SU-DHL-6 (cell line): ENCODE data around the gene ADARB2.

Experiments used
- H2AFZ ChIP-seq: fragments of 200-600 bp; sonication (generic); 2 replicates; pipeline ENCODE4 v1.6.1; 2014; ENCODE audit warnings: low read depth, mild to moderate bottlenecking, moderate library complexity, mixed read lengths, antibody characterized with exemption, low read length; ENCODE audit not compliant: severe bottlenecking
- H3F3A ChIP-seq: fragments of 200-600 bp; shearing (Covaris generic); 2 replicates; pipeline ENCODE4 v1.6.0; 2016; ENCODE audit warnings: antibody characterized with exemption, mild to moderate bottlenecking; ENCODE audit not compliant: insufficient read depth
- H3K27ac ChIP-seq: fragments of 200-600 bp; sonication (generic); 2 replicates; pipeline ENCODE4 v1.5.1; 2016; ENCODE audit warnings: low read depth, mild to moderate bottlenecking, low read length, moderate library complexity, mixed read lengths
- H3K27me3 ChIP-seq: fragments of 200-600 bp; sonication (generic), shearing (Covaris generic); 2 replicates; pipeline ENCODE4 v1.6.0; 2014; ENCODE audit warnings: mild to moderate bottlenecking, low read length
- H3K36me3 ChIP-seq: fragments of 200-600 bp; sonication (generic); 2 replicates; pipeline ENCODE4 v1.6.1; 2014; ENCODE audit warnings: mild to moderate bottlenecking, low read length, mixed read lengths
- H3K4me2 ChIP-seq: fragments of 300-600, 200-600 bp; shearing (Covaris generic), sonication (generic); 2 replicates; pipeline ENCODE4 v1.6.0; 2014; ENCODE audit warnings: low read length, low read depth, mild to moderate bottlenecking; ENCODE audit not compliant: poor library complexity, severe bottlenecking
- H3K4me3 ChIP-seq: fragments of 200-600 bp; sonication (generic); 2 replicates; pipeline ENCODE4 v1.5.1; 2014; ENCODE audit warnings: antibody characterized with exemption, low read length, mild to moderate bottlenecking, mixed read lengths; ENCODE audit not compliant: insufficient read depth, poor library complexity, severe bottlenecking
- H3K79me2 ChIP-seq: fragments of 200-600 bp; sonication (generic); 2 replicates; pipeline ENCODE4 v1.6.1; 2014; ENCODE audit warnings: mild to moderate bottlenecking, low read length, moderate library complexity; ENCODE audit not compliant: insufficient read depth
- H3K9ac ChIP-seq: fragments of 200-600 bp; sonication (generic); 2 replicates; pipeline ENCODE4 v1.7.0; 2014; ENCODE audit warnings: mild to moderate bottlenecking, low read length
- H3K9me2 ChIP-seq: fragments of 200-600 bp; sonication (generic); replicated peaks from 2 replicates; pipeline ENCODE4 v1.6.1; 2014; ENCODE audit warnings: low read length; ENCODE audit not compliant: insufficient read depth
- H3K9me3 ChIP-seq: fragments of 200-600 bp; sonication (generic); 2 replicates; pipeline ENCODE4 v1.6.1; 2014; ENCODE audit warnings: low read length, mixed read lengths; ENCODE audit not compliant: insufficient read depth
- H4K20me1 ChIP-seq: fragments of 200-600 bp; sonication (generic); 2 replicates; pipeline ENCODE4 v1.6.1; 2014; ENCODE audit warnings: low read depth, mild to moderate bottlenecking, antibody characterized with exemption, low read length, moderate library complexity, mixed read lengths
- EZH2phosphoT487 ChIP-seq: fragments of 200-600 bp; sonication (generic), shearing (Covaris generic); conservative IDR thresholded peaks from 2 replicates; pipeline ENCODE4 v1.6.1; 2018; ENCODE audit warnings: mild to moderate bottlenecking, antibody characterized with exemption, low read length, moderate library complexity, mixed read lengths
- TF ChIP-seq, protein P1 (sequence below): fragments of 200-600 bp; sonication (generic); IDR thresholded peaks from one replicate; pipeline ENCODE4 v1.5.1; 2017; ENCODE audit warnings: antibody characterized with exemption, mild to moderate bottlenecking, low read length, moderate library complexity; ENCODE audit not compliant: insufficient read depth, poor library complexity, severe bottlenecking

Gene ADARB2

DNA sequence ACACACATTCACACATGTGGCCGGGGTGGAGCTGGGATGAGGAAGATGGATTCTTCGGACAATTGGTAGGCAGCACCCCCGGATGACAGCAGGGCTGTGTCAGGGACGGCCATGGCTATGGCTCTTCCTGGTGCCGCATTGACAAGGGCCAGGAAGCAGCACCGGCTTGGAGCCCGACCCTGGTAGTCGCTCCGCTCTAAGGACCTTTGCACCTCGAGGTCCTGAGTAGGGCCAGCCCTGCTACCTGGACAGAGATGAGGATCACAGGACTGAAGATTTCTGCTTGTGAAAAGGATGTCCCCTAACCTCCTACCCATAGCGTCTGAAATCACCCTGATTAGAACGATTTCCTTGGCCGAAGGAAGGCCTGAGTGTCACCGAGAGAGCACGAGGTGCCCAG, 134.1 kb downstream of the ADARB2 start:
- Histone ChIP-seq H3K4me2 (no peak overlapping the region), H2AFZ (no peak overlapping the region), H3K27me3 (no peaks in the 10 kb centered on the region), H3K9me3 (no peaks in the 10 kb centered on the region), H3K27ac (no peak overlapping the region), H3K36me3 (no peaks in the 10 kb centered on the region), H3K9me2 (no peaks in the 10 kb centered on the region), H4K20me1 (no peaks in the 10 kb centered on the region), H3K4me3 (no peak overlapping the region), H3K79me2 (no peaks in the 10 kb centered on the region), H3F3A (no peaks in the 10 kb centered on the region), H3K9ac (no peak overlapping the region)
- TF ChIP-seq, protein P1, sequence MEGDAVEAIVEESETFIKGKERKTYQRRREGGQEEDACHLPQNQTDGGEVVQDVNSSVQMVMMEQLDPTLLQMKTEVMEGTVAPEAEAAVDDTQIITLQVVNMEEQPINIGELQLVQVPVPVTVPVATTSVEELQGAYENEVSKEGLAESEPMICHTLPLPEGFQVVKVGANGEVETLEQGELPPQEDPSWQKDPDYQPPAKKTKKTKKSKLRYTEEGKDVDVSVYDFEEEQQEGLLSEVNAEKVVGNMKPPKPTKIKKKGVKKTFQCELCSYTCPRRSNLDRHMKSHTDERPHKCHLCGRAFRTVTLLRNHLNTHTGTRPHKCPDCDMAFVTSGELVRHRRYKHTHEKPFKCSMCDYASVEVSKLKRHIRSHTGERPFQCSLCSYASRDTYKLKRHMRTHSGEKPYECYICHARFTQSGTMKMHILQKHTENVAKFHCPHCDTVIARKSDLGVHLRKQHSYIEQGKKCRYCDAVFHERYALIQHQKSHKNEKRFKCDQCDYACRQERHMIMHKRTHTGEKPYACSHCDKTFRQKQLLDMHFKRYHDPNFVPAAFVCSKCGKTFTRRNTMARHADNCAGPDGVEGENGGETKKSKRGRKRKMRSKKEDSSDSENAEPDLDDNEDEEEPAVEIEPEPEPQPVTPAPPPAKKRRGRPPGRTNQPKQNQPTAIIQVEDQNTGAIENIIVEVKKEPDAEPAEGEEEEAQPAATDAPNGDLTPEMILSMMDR, result no peak
- TF ChIP-seq EZH2phosphoT487, result no peak

DNA sequence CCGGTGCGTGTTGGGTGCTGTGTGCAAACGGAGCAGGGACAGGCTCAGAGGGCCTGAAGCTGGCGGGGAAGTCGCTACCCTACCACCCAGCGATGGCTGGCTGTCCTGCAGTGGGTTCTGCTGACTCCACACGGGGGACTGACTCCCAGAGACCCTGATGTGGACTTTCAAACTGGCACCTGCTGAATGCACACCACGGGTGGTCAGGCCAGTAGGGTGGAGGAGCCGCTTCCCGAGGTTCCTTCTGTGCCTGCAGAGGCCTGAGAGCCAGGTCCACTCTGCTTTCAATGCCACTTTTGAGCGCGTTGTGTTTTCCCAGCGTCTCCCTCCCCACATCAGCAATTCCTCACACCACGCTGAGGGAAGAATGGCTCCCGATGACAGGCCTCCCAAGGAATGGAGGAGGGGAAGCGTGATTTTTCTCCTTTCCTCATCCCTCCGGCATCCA, 135.3 kb downstream of the ADARB2 start:
- H3K9me2 ChIP-seq, result no peaks in the 10 kb centered on the region
- H3K9ac ChIP-seq, result no peak overlapping the region
- no peaks in the 10 kb centered on the region for H3F3A ChIP-seq
- H3K36me3 ChIP-seq, result no peaks in the 10 kb centered on the region
- H3K9me3 ChIP-seq, result no peaks in the 10 kb centered on the region
- no peaks in the 10 kb centered on the region for H4K20me1 ChIP-seq
- no peak overlapping the region for H3K4me2 ChIP-seq
- no peak overlapping the region for H3K4me3 ChIP-seq
- no peaks in the 10 kb centered on the region for H3K79me2 ChIP-seq
- H3K27ac ChIP-seq, result no peak overlapping the region
- H3K27me3 ChIP-seq, result no peaks in the 10 kb centered on the region
- H2AFZ ChIP-seq, result no peak overlapping the region
- TF ChIP-seq, protein P1, result no peak
- no peak for TF ChIP-seq EZH2phosphoT487

DNA sequence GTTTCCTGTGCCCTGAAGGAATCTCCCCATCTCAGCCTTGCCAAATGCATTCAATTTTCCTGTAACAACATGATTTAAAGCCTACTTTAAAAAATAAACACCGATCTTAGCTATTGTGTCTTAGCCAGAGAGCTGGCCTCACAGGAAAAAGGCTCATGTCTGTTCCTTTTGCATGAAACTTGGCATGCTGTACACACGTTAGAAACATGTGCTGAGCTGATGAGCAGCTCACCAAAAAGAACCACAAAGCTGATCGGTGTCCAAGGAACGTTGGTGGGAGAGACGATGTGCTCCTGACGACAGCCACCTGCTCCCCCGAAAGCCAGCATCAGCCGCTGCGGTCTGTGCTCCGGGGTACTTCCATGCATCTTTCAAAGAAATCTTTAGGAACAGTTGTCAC, 135.9 kb downstream of the ADARB2 start:
- H3K4me3 ChIP-seq, result no peak overlapping the region
- H3K9me3 ChIP-seq, result no peaks in the 10 kb centered on the region
- no peak overlapping the region for H3K4me2 ChIP-seq
- no peaks in the 10 kb centered on the region for H3K36me3 ChIP-seq
- TF ChIP-seq, protein P1, result no peak
- TF ChIP-seq EZH2phosphoT487, result no peak
- no peaks in the 10 kb centered on the region for H3K9me2 ChIP-seq
- H3F3A ChIP-seq, result no peaks in the 10 kb centered on the region
- no peaks in the 10 kb centered on the region for H3K27me3 ChIP-seq
- H3K27ac ChIP-seq, result no peak overlapping the region
- H3K79me2 ChIP-seq, result no peaks in the 10 kb centered on the region
- no peaks in the 10 kb centered on the region for H4K20me1 ChIP-seq
- no peak overlapping the region for H2AFZ ChIP-seq
- H3K9ac ChIP-seq, result no peak overlapping the region
